AG08396 (cell line): ENCODE data around the gene FBXL3.

Experiments
- DNase-seq: peaks from one replicate; pipeline ENCODE4 v3.0.0; 2012; ENCODE audit warnings: low spot score, mixed read lengths

The FBXL3 gene

GRCh38 chr13:77026861-77027621 lies at the start of gene FBXL3:
FBXL3 (minus strand) TSS chr13:77027159; CDS start chr13:77021860, 5,299 bp downstream.
- DNase-seq = peak; percentile 96

- DNase-seq = no peak
These were observed 40.6 kb upstream of the FBXL3 start for GRCh38 chr13:77067519-77067918.

GRCh38 chr13:77065461-77066147 lies 38.6 kb upstream of the FBXL3 start:
- no peak for DNase-seq

- DNase-seq = no peak
These were observed 35.1 kb upstream of the FBXL3 start for GRCh38 chr13:77062097-77062496.

- no peak for DNase-seq
These were observed 34.4 kb upstream of the FBXL3 start for GRCh38 chr13:77061362-77061761.

- no peak for DNase-seq
These were observed 29.9 kb upstream of the FBXL3 start for GRCh38 chr13:77056886-77057285.

GRCh38 chr13:77056382-77056781 lies 29.4 kb upstream of the FBXL3 start:
- no peak for DNase-seq

- DNase-seq = no peak
These were observed 28.2 kb upstream of the FBXL3 start for GRCh38 chr13:77055158-77055557.

GRCh38 chr13:77053192-77053591 lies 26.2 kb upstream of the FBXL3 start:
- DNase-seq = no peak

- no peak for DNase-seq
These were observed 21.7 kb upstream of the FBXL3 start for GRCh38 chr13:77048681-77049080.

- no peak for DNase-seq
These were observed 20.8 kb upstream of the FBXL3 start for GRCh38 chr13:77047649-77048343.

- DNase-seq = no peak
These were observed 15.7 kb upstream of the FBXL3 start for GRCh38 chr13:77042566-77043177.

- no peak for DNase-seq
These were observed 13.9 kb upstream of the FBXL3 start for GRCh38 chr13:77040835-77041234.

GRCh38 chr13:77040076-77040475 lies 13.1 kb upstream of the FBXL3 start:
- no peak for DNase-seq

GRCh38 chr13:77038907-77039480 lies 12.0 kb upstream of the FBXL3 start:
- DNase-seq = no peak

- no peak for DNase-seq
These were observed 9.3 kb upstream of the FBXL3 start for GRCh38 chr13:77036279-77036678.

- DNase-seq = peak; percentile 30
These were observed 7.9 kb upstream of the FBXL3 start for GRCh38 chr13:77034881-77035280.

GRCh38 chr13:77033717-77034302 lies 6.9 kb upstream of the FBXL3 start:
- DNase-seq = no peak

GRCh38 chr13:77031656-77032243 lies 4.8 kb upstream of the FBXL3 start:
- DNase-seq = no peak

- DNase-seq = no peak
These were observed 2.5 kb upstream of the FBXL3 start for GRCh38 chr13:77029436-77029835.

GRCh38 chr13:77028202-77028601 lies 1.2 kb upstream of the FBXL3 start:
- DNase-seq = no peak
